HG03066 (cell line): ENCODE data around the gene TCERG1L.

Source experiments
- ATAC-seq: cut with Tn5 transposase; IDR thresholded peaks from one replicate; pipeline ENCODE4 v1.9.1; 2021; ENCODE audit warnings: low read depth; ENCODE audit not compliant: unreplicated experiment

Gene TCERG1L

DNA sequence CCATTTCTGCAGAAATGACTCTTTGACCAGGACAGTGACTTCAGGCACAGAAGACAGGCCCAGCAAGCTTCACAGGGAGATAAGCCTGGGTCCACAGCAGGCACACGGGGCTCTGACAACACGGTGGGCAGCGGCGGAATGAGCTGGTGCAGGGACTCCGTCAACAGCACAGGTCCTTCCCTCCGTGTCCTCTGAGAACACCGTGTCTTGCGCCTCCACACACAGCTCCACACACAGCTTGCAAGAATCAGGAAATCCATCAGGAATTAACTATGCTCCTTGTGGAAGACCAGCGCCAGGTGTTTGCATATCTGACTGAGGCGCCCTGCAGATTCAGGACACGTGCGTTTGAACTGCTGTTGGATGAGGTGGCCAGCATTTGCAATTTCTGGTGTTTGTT is 39.6 kb downstream of the TCERG1L start:
- ATAC-seq: no peak

DNA sequence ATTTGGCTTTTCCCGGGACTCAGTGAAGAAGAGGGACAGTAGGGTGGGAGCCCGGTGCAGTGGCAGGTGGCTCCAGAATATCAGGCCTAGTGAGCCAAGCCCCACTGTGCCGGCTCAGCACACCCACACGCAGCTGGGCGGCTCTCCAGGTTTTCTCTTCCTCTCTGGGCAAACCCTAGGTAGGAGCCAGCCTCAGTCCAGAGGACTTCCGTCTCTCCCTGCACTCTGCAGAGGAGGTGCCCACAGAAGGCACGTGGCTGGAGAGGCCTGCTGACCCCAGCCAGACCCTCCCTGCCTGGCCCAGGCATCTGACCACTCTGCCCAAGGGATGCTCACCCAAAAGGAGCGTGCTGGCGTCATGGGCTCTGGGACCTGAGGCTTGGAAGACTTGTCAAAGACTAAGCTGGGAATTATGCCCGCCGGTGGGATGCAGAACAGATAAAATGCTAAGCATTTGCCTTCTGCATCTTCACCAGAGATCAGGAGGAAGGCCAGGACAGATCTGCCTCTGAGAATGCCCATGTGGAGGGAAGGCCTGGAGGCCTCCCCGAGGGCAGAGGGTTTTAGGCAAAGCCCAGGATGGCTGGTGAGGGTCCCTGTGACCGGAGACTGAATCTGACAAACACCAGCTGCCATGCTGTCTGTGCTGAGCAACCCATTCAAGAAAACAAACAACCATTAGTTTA is 40.2 kb downstream of the TCERG1L start:
- no peak for ATAC-seq

DNA sequence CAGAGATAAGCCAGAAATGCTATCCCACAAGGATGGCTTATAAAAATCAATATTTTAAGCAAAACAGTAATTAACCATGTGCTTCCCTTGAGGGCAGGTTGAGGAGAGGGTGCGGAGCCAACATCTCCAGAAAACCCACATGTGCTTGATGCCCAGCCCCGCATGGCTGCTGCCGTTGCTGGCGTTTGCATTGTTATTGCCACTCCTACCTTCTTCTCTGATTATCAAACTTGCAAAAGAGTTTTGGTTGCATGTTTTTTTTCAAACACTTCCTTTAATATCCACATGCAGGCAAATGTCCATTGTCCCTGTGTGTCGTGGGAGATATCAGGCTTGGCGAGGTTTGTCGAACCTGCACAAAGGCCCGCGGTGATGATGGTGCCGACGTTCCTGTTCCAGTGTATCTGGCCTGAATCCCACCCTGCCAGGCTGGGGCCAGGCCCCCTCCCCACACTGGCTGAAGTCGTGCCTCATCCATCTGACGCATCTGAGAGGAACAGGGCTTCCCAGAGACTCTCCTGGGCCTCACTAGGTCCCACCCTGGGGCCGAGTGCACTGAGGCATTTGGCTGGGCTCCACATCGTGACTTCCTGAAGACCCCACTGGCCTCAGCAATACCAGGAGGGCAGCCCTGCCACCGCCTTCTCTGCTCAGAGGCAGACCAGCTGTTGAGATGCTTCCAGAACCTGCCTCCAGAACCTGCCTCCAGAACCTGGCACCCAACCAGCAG is 40.9 kb downstream of the TCERG1L start:
- ATAC-seq: no peak

DNA sequence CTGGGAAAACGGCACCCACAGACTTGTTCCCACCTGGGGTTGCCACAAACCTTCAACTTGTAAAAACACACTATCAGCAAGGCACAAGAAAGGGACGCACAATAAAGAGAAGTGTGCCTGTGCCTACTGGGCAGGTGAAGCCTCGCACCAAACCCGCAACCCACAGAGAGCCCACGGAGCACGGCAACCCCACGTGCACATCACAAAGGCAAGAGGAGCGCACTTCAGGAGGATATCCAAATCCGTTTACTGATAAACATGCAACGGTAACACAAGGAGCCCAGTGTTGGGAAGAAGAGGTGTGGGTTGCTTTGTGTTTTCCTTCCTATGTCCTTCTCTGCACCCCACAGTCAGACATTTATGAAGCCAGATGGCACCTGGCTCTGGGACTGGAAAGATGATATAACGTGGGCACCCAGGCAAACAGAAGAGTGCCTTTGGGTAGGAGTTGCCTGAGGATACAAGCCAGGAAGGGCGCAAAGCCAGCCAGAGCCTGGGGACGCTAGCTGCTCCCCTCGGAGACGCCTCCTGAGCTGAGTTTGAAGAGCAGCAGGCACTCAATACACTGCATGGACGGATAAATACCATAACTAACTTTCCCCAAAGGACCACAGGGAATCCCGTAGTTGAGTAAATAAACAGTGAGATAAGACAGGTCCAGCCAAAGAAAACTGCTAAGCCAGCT is 41.6 kb downstream of the TCERG1L start:
- ATAC-seq: no peak

DNA sequence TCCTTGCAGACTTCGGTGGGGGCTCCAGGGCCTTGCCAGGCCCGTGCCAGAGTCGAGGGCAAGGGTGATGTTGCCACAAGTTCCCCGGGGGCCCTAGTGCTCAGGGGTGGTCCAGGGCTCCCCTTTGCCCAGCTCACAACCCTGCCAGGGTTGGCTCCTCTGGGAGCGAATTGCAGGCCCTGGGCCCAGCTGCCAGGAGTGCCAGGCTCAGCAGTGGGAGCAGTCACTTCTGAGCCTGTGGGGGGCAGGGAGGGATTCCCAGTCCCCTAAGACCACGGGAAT is 43.8 kb downstream of the TCERG1L start:
- ATAC-seq: no peak

DNA sequence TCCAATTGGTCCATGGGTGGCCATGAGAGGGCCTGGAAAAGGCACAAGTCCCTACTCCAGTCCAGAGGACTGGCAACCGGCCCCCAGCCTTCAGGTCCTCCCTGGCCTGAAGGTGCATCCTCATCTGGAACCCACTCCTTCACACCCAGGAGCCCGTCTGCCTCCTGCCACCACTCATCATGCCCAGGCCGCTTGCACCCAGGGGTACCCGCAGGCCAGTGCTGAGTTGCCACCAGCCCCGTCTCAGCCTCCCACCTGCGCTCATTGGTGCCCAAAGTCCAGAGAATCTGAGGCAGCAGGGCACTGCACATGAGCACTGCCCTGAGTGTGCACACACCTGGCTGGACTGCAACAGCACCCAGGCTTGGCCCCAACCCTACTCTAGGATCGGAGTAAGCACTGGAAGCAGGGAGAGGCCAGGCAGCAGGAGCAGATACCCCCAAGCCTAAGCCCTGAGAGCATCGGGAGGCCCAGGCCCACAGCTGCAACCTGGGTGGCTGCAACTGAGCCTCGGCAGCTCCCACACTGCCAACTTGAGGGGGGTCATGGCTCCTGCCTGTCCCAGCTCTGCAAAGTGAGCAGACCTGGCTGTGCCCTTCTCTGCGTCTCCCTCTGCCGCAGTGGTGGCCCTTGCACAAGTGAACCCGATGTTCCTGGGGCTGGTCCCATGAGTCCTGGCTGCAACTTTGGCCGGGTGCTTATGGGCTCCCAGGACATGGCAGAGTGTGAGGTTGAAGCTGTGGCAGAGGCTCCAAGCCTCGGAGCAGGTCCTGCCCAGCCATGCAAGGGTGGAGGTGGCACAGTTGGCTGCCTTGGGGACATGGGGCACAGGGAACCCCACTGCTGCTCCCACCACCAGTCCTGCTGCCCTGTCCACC is 44.3 kb downstream of the TCERG1L start:
- no peak for ATAC-seq

DNA sequence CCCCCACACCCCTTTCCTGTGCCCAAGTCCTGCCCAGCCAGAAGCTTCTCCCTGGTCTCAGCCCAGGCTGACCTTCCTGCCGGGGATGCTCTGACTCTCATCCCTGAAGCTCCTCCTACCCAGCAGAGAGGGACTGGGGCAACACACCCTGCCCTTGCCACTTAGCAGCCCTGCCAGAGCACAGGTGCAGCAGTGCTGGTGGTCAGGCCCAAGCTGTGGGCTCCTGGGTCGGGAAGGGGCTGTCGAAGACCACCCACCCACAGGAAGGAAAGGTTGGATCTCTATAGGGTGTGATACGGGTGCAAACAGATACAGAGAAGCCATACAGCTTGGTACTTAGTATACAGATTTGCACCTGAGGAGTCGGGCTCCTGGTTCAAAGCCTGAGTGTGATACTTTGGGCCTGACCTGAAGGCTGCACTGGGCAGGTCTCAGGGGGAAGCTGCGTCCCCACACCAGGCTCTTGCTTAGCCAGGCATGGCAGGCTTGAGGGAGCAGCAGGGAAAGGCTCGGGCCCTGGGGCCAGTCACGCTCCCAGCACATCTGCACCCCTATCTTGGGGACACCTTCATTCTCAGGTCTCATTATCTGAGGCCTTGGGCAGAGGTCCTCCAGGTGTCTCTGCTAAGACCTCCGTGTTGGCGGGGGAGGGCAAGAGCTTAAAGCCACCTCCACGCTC is 47.3 kb downstream of the TCERG1L start:
- ATAC-seq: no peak

DNA sequence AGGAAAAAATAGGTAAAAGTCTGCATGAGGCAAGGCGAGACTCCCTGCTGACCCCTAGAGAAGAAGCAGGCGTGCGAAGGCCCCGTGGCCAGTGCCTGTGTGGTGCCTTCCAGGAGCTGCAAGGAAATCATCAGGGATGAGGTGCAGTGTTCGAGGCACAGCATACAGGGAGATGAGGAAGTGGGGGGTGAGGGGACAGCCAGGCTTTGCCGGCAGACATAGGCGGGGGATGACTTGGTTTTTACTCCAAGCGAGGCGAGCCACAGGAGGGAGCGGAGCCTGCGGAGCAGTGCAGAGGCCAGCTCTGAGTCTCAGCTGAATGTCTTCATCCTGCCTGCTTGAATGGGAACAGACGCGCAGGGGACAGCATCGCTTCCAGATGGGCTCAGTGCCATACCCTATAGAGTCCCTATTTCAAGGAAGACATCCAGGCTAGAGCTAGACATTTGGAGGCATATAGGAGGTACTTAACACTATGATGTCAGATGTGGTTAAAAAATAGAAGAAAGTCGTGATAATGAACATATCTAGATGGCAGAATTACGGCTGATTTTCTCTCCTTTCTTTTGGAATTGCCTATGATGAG is 49.5 kb downstream of the TCERG1L start:
- no peak for ATAC-seq

DNA sequence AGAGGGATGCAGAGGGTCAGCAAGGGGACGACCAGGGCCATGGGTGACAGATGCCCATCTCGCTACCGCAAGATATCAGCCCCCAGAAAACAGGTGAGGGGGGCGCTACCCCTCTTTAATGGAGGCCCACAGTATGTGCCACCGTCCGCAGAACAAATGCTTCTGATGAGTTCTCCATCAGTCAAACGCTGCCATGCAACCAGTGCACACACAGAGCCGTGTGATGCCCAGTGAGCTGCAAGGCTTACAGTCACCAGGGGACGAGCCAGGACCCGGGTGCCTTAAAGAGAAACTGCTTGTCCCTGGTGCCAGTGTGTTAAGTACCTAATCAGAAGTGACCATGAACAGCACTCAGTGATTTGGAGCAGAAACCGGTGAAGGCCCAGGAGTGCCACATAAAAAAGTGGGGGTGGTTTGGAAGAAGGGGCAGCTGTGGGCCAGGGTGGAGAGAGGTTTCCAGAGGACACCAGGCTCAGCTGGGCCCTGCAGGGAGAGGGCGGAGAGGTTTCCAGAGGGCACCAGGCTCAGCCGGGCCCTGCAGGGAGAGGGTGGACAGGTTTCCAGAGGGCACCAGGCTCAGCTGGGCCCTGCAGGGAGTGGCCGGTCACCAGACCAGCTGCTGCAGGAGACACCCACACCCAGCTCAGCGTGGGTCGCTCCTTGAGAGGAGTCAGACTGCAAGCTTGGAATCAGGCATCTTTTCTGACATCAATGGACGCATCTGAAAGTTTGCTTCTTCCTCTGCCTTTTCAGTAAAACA is 50.9 kb downstream of the TCERG1L start:
- no peak for ATAC-seq

DNA sequence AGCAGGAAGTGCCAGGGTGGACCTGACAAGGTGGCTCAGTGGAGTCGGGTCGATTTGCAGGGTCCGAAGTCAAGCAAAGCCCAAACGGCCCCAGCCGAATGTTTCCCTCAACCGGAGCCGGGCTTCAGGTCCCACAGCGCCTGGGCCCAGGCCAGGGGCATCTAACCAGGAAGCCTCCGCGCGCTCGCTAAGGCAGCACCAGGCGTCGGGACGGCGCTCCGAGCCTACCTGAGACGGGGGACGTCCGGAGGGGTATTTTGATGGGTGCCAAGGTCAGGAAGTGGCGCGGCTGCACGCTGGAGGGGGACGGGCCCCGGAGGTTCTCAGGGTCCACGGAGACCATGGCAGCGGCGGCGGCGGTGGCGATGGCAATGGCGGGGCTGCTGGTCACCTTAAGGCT is 51.5 kb downstream of the TCERG1L start:
- no peak for ATAC-seq

DNA sequence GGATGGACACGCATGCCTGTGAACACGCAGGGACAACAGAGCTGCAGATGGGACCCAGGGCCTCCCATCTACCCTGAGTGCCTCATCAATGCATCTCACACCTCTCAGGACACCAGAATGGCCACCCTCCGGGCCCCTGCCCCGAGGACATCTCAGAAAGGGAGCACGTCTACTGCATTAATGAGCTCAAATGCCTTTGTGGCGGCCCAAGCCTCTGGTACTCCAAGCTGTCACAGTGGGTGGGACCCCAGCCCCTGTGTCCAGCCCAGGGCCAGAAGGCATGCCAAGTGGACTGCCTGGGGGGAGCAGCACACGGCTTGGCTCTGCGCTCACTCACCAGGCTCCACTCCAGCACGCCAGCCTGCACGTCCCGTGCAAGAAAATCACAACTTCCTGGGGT is 52.0 kb downstream of the TCERG1L start:
- no peak for ATAC-seq

DNA sequence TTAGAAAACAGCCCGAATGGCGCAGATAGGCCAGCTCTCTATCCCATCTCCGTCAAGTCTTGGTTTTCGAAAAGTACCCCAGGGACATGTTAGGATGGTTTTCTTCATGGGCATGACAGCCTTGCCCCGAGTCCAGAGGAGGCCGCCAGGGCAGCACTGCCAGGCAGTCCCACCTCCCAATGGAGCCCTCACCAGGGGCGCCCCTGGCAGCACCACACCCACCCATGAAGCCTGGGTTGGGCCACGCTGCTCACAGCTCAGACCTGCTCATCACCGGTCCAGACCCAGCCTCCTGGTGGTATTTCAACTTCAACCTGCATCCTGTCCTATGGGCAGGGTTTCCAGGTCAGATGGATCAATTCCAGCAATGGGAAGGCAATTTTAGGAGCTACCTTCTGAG is 53.3 kb downstream of the TCERG1L start:
- ATAC-seq: no peak

DNA sequence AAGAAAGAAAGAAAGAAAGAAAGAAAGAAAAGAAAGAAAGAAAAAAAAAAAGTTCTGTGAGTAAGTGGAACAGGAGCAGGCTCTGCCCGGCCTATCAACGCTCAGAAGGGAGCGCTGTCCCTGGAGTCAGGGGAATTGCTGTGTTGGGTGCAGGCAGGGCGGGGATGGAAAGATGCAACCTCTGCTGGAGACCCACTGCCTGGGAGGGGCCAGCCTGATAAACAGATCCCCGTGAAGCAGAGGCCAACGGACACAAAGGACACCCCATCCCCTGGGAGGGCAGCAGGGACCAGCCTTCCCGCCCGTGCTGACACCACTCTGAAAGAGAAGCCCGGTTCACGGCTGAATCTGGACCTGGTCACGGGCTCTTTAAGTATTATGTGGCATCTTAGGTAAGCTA is 54.5 kb downstream of the TCERG1L start:
- no peak for ATAC-seq

DNA sequence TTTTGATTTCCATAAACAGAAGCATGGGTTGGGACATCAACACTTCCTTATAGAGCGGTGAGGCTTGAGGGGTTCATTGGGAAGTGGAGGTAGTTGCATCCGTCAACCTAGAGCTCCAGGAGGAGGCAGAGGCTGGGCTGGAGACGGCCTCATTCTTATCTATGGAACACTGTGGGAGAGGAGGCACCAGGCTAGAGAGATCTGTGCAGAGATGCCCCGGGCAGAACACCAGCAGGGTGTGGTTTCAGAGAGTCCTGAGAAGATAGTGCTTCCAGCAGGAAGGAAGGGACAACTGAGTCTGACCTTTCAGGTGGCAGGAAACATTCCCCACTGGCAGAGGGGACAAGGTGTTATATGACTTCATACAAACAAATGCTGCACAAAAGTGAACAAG is 56.7 kb downstream of the TCERG1L start:
- no peak for ATAC-seq

DNA sequence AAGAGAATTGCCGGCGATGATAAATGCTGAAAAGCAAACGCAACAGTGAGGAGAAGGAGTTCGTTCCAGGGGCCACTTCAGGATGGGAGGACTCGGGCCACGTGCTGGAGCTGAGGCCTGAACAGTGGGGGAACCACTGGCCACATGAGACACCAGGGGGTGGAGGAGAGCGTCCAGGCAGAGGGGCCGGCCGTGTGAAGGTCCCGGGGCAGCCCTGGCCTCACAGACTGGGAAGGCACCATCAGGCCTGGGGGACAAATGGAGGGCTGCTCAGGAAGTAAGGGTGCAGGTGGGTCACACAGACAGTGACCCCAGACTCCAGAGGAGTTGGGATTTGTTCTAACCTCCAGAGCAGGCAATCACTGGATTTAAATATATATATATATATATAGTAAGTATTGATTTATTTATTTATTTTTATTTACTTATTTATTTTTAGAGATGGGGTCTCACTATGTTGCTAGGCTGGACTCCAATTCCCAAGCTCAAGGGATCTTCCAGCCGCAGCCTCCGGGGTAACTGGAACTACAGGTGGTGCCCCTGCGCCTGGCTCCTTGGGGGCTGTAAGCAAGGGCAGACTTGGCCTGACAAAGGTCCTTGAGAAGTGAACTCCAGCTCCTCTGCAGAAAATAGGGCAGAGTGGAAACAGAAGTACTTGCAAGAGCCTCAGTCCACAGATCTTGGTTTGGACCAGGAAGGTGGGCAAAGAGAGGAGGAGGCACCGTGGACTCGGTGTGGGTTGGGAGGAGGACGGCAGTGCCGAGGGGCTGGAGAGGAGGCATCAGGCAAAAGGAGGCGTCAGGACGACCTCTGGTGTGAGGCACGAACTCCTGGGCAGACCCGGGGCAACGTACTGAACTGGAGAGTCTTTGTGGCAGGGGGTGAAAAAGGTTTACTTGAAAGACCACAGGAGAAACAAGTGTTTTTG is 57.3 kb downstream of the TCERG1L start:
- ATAC-seq: no peak

DNA sequence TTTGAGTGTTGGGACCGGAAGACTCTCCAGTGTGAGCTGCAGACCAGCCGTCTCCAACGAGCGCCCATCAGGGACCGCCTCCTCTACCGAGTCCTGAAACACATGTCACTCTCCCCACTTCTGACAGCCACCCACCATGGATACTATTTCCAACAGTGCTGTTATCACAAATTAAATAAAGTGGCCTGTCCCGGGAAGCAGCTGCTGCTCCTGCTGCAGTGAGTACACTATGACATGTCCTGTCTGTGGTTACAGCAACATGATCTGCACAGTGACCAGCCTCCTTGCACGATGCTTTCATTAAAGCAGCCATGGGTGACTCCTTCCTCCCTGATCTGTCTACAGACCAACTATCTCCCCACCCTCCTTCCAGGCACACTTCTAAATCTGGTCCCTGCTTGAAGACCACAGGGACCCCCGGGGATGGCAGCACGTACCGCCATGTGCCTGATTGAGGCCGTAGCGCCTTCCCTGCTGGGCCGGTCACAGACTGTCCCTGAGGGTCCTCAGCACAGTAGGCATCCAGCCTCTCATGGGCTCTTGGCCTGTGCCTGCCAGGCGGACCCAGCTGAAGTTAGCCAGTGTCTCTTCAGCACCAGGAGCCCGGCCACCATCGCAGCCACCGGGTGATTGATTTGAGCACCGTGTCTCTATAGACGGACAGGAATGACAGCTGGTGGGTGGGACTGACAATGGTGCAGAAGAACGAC is 58.8 kb downstream of the TCERG1L start:
- ATAC-seq: no peak

DNA sequence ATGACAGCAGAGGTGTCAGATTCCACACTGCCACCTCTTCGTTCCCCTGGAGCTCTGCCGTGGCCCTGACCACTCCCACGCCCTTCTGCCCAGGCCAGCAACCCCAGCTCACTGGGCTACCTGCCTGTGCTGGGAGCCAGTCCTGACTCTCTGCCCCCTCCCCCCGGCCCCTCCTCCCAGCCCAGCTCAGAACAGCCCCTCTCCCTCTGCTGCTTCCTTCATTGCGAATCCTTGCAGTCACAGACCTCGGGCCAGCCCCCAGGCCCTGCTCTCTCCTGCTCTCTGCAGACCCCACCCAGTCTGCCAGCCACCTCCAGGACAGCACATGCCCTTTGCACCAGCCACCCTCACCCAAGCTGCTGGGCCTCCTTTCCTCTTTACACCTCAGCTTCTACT is 60.4 kb downstream of the TCERG1L start:
- no peak for ATAC-seq
